HCT116 (cell line): ENCODE measurements around the gene RASSF3. TPM values are rescaled to one million over a fixed set of nuclear protein-coding genes. Genes with fewer than 3 reads are reported as not detected.
A peak's percentile ranks its signal among the peaks of the same experiment; 100 is the strongest.

Experiments
- ATAC-seq: fragments of 200-7000 bp; cut with Tn5 transposase; 2 replicates; pipeline ENCODE4 v1.9.1; 2020; ENCODE audit warnings: mild to moderate bottlenecking, moderate library complexity
- BruUV-seq: library from RNA; stranded (reverse); fragments of 400-500 nt; replicated peaks from 2 replicates; lab custom pipeline; 2021; lab: Mats Ljungman, UMichigan
- CTCF ChIA-PET: fragments of 300-600 bp; sonication (Branson Sonifier 250); formaldehyde crosslinking; loops from one replicate; lab custom pipeline; 2021; ENCODE audit warnings: antibody characterized with exemption; lab: Charles Lee
- POLR2A ChIA-PET: fragments of 300-600, 350-600 bp; sonication (Branson Sonifier 250); formaldehyde crosslinking; loops from one replicate; lab custom pipeline; 2021; ENCODE audit warnings: antibody characterized with exemption; lab: Charles Lee
- RAD21 ChIA-PET, 2 experiments: fragments of 300-600 bp; sonication (Branson Sonifier 250); formaldehyde crosslinking; loops; one replicate each; lab custom pipeline; 2023; ENCODE audit warnings: low total read pairs in 2 of 2; ENCODE audit not compliant: uncharacterized antibody in 2 of 2, unreplicated experiment in 2 of 2, low non-redundant PET in 1 of 2; lab: Charles Lee
- DNase-seq: peaks from one replicate; pipeline ENCODE4 v3.0.0-alpha.2; 2010; ENCODE audit warnings: low read depth, low spot score
- H2AFZ ChIP-seq: fragments of 200-600 bp; shearing (Covaris generic), sonication (generic); 2 replicates; pipeline ENCODE4 v1.6.1; 2017; ENCODE audit warnings: low read depth, mixed run types, mixed read lengths, antibody characterized with exemption, low read length; ENCODE audit not compliant: poor library complexity, severe bottlenecking
- H3K27ac ChIP-seq: 2 replicates; pipeline ENCODE4 v1.5.1; 2012; ENCODE audit warnings: low read depth, low read length
- H3K27me3 ChIP-seq: fragments of 200-600 bp; sonication (generic); 2 replicates; pipeline ENCODE4 v1.6.1; 2016; ENCODE audit warnings: mixed run types, low read length, mixed read lengths; ENCODE audit not compliant: insufficient read depth
- H3K36me3 ChIP-seq, 2 experiments: fragments of 200-500 bp in 1 of 2; fragments of 200-600 bp in 1 of 2; sonication (Bioruptor generic) in 1 of 2; sonication (generic) in 1 of 2; 2 replicates each; pipeline versions ENCODE4 v1.5.1 to v1.6.1; 2014 to 2016; ENCODE audit warnings: low read length in 2 of 2, inconsistent platforms in 1 of 2, mixed read lengths in 1 of 2, mixed run types in 1 of 2; ENCODE audit not compliant: insufficient read depth in 2 of 2, control insufficient read depth in 1 of 2
- H3K4me1 ChIP-seq, 2 experiments: fragments of 200-600 bp in 1 of 2; sonication (generic) in 1 of 2; 2 replicates each; pipeline versions ENCODE4 v1.5.1 to v1.6.1; 2012 to 2017; ENCODE audit warnings: low read length in 2 of 2, inconsistent platforms in 1 of 2, mild to moderate bottlenecking in 1 of 2, mixed read lengths in 1 of 2, mixed run types in 1 of 2, moderate library complexity in 1 of 2; ENCODE audit not compliant: insufficient read depth in 2 of 2, control insufficient read depth in 1 of 2
- H3K4me2 ChIP-seq: fragments of 200-600 bp; sonication (generic); 2 replicates; pipeline ENCODE4 v1.6.1; 2017; ENCODE audit warnings: mixed run types, low read length, mixed read lengths
- H3K4me3 ChIP-seq, 2 experiments: fragments of 200-600 bp in 1 of 2; sonication (generic) in 1 of 2; replicated peaks in 1 of 2; 2 replicates each; pipeline ENCODE4 v1.5.1; 2011 to 2016; ENCODE audit warnings: low read length in 2 of 2, control low read depth in 1 of 2, low read depth in 1 of 2, mild to moderate bottlenecking in 1 of 2, mixed read lengths in 1 of 2, mixed run types in 1 of 2
- H3K79me2 ChIP-seq: fragments of 200-600 bp; sonication (generic); 2 replicates; pipeline ENCODE4 v1.6.1; 2017; ENCODE audit warnings: mild to moderate bottlenecking, mixed run types, low read length, moderate library complexity, mixed read lengths; ENCODE audit not compliant: insufficient read depth
- H3K9ac ChIP-seq: fragments of 200-600 bp; sonication (generic); 2 replicates; pipeline ENCODE4 v1.6.1; 2016; ENCODE audit warnings: low read length, mixed read lengths
- H3K9me2 ChIP-seq: fragments of 200-600 bp; sonication (generic), shearing (Covaris generic); 2 replicates; pipeline ENCODE4 v1.6.1; 2017; ENCODE audit warnings: mixed run types, mild to moderate bottlenecking, moderate library complexity; ENCODE audit not compliant: insufficient read depth
- H3K9me3 ChIP-seq, 2 experiments: fragments of 200-500 bp in 1 of 2; fragments of 200-600 bp in 1 of 2; sonication (Bioruptor generic) in 1 of 2; sonication (generic) in 1 of 2; 2 replicates each; pipeline ENCODE4 v1.6.1; 2014 to 2017; ENCODE audit warnings: low read length in 2 of 2, mixed read lengths in 2 of 2, inconsistent platforms in 1 of 2, low read depth in 1 of 2, mild to moderate bottlenecking in 1 of 2, mixed run types in 1 of 2, moderate library complexity in 1 of 2; ENCODE audit not compliant: control insufficient read depth in 1 of 2, insufficient read depth in 1 of 2
- H4K20me1 ChIP-seq: fragments of 200-600 bp; sonication (generic), shearing (Covaris generic); 2 replicates; pipeline ENCODE4 v1.6.1; 2017; ENCODE audit warnings: mixed run types, mild to moderate bottlenecking, moderate library complexity; ENCODE audit not compliant: insufficient read depth
- ATF3 ChIP-seq: IDR thresholded peaks from 2 replicates; pipeline ENCODE4 v1.6.1; 2012
- CBX3 ChIP-seq: IDR thresholded peaks from 2 replicates; pipeline ENCODE4 v1.6.1; 2012; ENCODE audit warnings: low read depth
- CEBPB ChIP-seq: IDR thresholded peaks from 2 replicates; pipeline ENCODE4 v1.6.1; 2012; ENCODE audit warnings: low read depth
- EGR1 ChIP-seq: IDR thresholded peaks from 2 replicates; pipeline ENCODE4 v1.6.1; 2012; ENCODE audit warnings: low read depth
- ELF1 ChIP-seq: IDR thresholded peaks from 2 replicates; pipeline ENCODE4 v1.6.1; 2012; ENCODE audit warnings: low read depth, borderline replicate concordance
- EZH2 ChIP-seq: fragments of 200-600 bp; sonication (generic); IDR thresholded peaks from 2 replicates; pipeline ENCODE4 v1.6.1; 2017; ENCODE audit warnings: antibody characterized with exemption, mixed run types
- EZH2phosphoT487 ChIP-seq: fragments of 200-600 bp; IDR thresholded peaks from 2 replicates; pipeline ENCODE4 v1.6.1; 2018; ENCODE audit warnings: antibody characterized with exemption, borderline replicate concordance
- FOSL1 ChIP-seq: IDR thresholded peaks from 2 replicates; pipeline ENCODE4 v1.6.1; 2012; ENCODE audit warnings: low read depth
- JUND ChIP-seq: IDR thresholded peaks from 2 replicates; pipeline ENCODE4 v1.6.1; 2012
- POLR2A ChIP-seq: IDR thresholded peaks from 2 replicates; pipeline ENCODE4 v1.7.0; 2011; ENCODE audit warnings: borderline replicate concordance; ENCODE audit not compliant: insufficient read depth, insufficient read length; ENCODE audit errors: extremely low read depth
- POLR2AphosphoS5 ChIP-seq: IDR thresholded peaks from 2 replicates; pipeline ENCODE4 v1.6.1; 2011; ENCODE audit warnings: mild to moderate bottlenecking, low read depth, low read length, moderate library complexity
- RAD21 ChIP-seq: IDR thresholded peaks from 2 replicates; pipeline ENCODE4 v1.6.1; 2012; ENCODE audit warnings: low read depth, mild to moderate bottlenecking
- SIN3A ChIP-seq: IDR thresholded peaks from 2 replicates; pipeline ENCODE4 v1.6.1; 2012; ENCODE audit warnings: low read depth
- SP1 ChIP-seq: IDR thresholded peaks from 2 replicates; pipeline ENCODE4 v1.6.1; 2012; ENCODE audit warnings: low read depth
- SRF ChIP-seq: IDR thresholded peaks from 2 replicates; pipeline ENCODE4 v1.6.1; 2012; ENCODE audit warnings: low read depth
- TCF7L2 ChIP-seq: IDR thresholded peaks from 2 replicates; pipeline ENCODE4 v1.7.0; 2011; ENCODE audit warnings: borderline replicate concordance, inconsistent platforms; ENCODE audit not compliant: insufficient read depth, insufficient read length; ENCODE audit errors: extremely low read depth
- YY1 ChIP-seq: IDR thresholded peaks from 2 replicates; pipeline ENCODE4 v1.6.1; 2011; ENCODE audit warnings: low read length, low read depth, moderate library complexity, mild to moderate bottlenecking; ENCODE audit not compliant: insufficient replicate concordance; ENCODE audit errors: extremely low read depth
- ZFX ChIP-seq: fragments of 450-650 bp; IDR thresholded peaks from 2 replicates; pipeline ENCODE4 v1.6.1; 2017
- intact Hi-C: fragments of 100-400 bp; cut with micrococcal nuclease; formaldehyde crosslinking; loops from 2 replicates; pipeline ENCODE4 v1.10.0; 2022
- total RNA-seq: library from RNA; stranded (reverse); gene quantifications from one replicate; pipeline ENCODE4 v1.2.1, GENCODE V29; 2021; ENCODE audit not compliant: unreplicated experiment
- TF ChIP-seq, protein P1 (sequence below): IDR thresholded peaks from 2 replicates; pipeline ENCODE4 v1.6.1; 2012; ENCODE audit warnings: low read depth
- TF ChIP-seq, protein P2 (sequence below): IDR thresholded peaks from 2 replicates; pipeline ENCODE4 v1.6.1; 2012

RASSF3 gene
- total RNA-seq, 1 experiment from 2014 or later: 67.1 TPM

DNA sequence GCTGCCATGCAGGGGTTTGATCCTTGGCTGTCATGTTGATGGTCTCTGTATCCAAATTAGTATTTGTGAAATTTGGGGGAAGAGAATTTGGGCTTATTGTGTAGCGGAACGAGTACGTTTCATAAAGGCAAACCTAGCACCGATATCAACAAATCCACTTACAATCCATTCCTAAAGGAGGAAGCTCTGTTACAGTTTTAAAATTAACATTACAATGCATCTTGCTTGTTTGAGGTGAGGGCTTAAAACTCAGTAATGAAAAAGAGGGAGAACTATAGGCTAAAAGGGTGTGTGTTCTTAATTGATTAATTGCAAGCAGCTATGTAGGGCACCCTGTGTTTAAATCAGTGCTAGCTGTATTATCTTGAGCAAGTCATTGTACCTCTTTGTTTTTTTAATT is 13.7 kb downstream of the RASSF3 start (continued):
- TF ChIP-seq TCF7L2 (no peak), POLR2AphosphoS5 (no peak), CEBPB (no peak)

DNA sequence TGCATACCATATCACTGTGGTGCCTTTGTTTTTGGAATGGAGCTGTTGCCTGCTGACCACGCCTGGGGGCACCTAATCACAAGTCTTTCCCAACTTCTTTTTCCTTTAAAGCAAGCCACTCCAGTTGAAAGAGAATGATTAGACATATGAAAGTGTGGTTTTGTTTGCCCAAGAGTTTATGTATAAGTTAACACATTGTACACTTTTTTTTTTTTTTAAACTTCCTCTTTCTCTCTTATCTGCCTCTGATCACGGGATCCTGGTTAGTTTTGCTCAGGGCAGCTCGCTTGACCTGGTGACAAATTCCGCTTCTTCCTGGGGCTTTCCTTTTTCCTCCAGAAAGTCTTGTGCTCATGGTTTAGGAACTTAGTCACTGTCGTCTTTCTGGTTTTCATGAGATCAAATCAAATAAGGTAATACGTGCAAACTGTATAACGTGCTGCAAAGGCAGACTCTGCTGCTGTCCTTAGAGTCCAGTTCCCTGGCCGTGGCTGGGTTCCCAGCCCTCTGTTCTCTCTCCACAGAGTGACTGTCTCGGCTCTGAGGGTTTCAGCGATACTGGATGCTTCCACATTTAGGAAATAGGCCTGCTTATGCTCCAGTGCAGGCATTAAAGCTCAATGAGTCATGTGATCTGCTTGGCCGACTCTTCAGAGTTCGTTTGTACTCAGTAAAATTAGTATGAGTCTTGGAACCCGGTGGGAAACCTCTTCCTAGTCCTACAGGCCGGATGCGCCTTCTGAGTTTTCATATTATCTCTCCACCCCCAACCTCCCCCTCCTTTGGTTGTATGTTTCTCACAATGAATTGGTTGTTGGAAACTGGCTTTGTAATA is 15.2 kb downstream of the RASSF3 start:
- H2AFZ ChIP-seq: no peak overlapping the region
- BruUV-seq: no TSS peak
- intact Hi-C loops: loop anchor here (5.0 kb wide), 1 partner anchor 47 kb away; no protein-coding TSS in a partner anchor
- TF ChIP-seq FOSL1 (peak; percentile 18; the same call in 1 of the 2 replicates), SIN3A (0 out of 2 replicates have a peak, but pooled peaks have one; percentile 41), YY1 (no peak), RAD21 (peak; percentile 14; the same call in 1 of the 2 replicates), EZH2phosphoT487 (no peak), EZH2 (no peak), CEBPB (peak; percentile 17; the same call in 1 of the 2 replicates), POLR2AphosphoS5 (no peak), JUND (0 out of 2 replicates have a peak, but pooled peaks have one; percentile 23), TCF7L2 (no peak), SP1 (no peak; the same call in 1 of the 2 replicates), EGR1 (no peak), ATF3 (no peak), POLR2A (no peak), ZFX (no peak), SRF (no peak), CBX3 (no peak), ELF1 (no peak)
- TF ChIP-seq, protein P1, sequence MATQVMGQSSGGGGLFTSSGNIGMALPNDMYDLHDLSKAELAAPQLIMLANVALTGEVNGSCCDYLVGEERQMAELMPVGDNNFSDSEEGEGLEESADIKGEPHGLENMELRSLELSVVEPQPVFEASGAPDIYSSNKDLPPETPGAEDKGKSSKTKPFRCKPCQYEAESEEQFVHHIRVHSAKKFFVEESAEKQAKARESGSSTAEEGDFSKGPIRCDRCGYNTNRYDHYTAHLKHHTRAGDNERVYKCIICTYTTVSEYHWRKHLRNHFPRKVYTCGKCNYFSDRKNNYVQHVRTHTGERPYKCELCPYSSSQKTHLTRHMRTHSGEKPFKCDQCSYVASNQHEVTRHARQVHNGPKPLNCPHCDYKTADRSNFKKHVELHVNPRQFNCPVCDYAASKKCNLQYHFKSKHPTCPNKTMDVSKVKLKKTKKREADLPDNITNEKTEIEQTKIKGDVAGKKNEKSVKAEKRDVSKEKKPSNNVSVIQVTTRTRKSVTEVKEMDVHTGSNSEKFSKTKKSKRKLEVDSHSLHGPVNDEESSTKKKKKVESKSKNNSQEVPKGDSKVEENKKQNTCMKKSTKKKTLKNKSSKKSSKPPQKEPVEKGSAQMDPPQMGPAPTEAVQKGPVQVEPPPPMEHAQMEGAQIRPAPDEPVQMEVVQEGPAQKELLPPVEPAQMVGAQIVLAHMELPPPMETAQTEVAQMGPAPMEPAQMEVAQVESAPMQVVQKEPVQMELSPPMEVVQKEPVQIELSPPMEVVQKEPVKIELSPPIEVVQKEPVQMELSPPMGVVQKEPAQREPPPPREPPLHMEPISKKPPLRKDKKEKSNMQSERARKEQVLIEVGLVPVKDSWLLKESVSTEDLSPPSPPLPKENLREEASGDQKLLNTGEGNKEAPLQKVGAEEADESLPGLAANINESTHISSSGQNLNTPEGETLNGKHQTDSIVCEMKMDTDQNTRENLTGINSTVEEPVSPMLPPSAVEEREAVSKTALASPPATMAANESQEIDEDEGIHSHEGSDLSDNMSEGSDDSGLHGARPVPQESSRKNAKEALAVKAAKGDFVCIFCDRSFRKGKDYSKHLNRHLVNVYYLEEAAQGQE: no peak
- TF ChIP-seq, protein P2, sequence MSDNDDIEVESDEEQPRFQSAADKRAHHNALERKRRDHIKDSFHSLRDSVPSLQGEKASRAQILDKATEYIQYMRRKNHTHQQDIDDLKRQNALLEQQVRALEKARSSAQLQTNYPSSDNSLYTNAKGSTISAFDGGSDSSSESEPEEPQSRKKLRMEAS: 0 out of 2 replicates have a peak, but pooled peaks have one; percentile 27

More for the DNA sequence above, 15.2 kb downstream of the RASSF3 start:
- Histone ChIP-seq H4K20me1 (no peaks in the 10 kb centered on the region), H3K27ac (peak overlapping the region; percentile 85), H3K36me3 (peaks cover 3 to 4% of the 10 kb centered on the region in 2 experiments; a peak in 2 of 4 replicates), H3K4me2 (peak overlapping the region; percentile 75), H3K4me1 (peaks cover 25 to 35% of the 10 kb centered on the region in 2 experiments), H3K79me2 (peaks cover 98% of the 10 kb centered on the region), H3K27me3 (no peaks in the 10 kb centered on the region), H3K9me2 (no peaks in the 10 kb centered on the region), H3K9me3 (no peaks in the 10 kb centered on the region), H3K4me3 (peak overlapping the region; percentile 36 to 49), H3K9ac (peak overlapping the region; percentile 54)
- ChIA-PET CTCF (interaction anchor here (0.9 to 1.5 kb wide), 2 partner anchors 72 to 76 kb away, joined by 3 read pairs; no protein-coding TSS in a partner anchor), RAD21 (interaction anchor here in 1 of 2 experiments (0.7 kb wide), 1 partner anchor 71 kb away, joined by 8 read pairs; no protein-coding TSS in a partner anchor), POLR2A (interaction anchor here (0.7 kb wide), 1 partner anchor 17 kb away, joined by 3 read pairs; no protein-coding TSS in a partner anchor)
- peak; percentile 60 for DNase-seq
- ATAC-seq: peak; percentile 84
